GM12874 (cell line): Measurements from ENCODE around the gene EIF4E1B.

Experiments used
- CTCF ChIP-seq: IDR thresholded peaks from 2 replicates; pipeline ENCODE4 v1.5.1; 2011; ENCODE audit warnings: low read depth, mild to moderate bottlenecking, control low read depth, low read length, moderate library complexity; ENCODE audit not compliant: insufficient read depth

Gene EIF4E1B

GRCh38 chr5:176694631-176695030 is 64.2 kb downstream of the EIF4E1B start:
- TF ChIP-seq CTCF = no peak

GRCh38 chr5:176695073-176695472 is 64.6 kb downstream of the EIF4E1B start:
- TF ChIP-seq CTCF = no peak
